Measurements from ENCODE around the gene SPRR2A.
A peak's percentile ranks its signal among the peaks of the same experiment; 100 is the strongest.

Gene SPRR2A

DNA sequence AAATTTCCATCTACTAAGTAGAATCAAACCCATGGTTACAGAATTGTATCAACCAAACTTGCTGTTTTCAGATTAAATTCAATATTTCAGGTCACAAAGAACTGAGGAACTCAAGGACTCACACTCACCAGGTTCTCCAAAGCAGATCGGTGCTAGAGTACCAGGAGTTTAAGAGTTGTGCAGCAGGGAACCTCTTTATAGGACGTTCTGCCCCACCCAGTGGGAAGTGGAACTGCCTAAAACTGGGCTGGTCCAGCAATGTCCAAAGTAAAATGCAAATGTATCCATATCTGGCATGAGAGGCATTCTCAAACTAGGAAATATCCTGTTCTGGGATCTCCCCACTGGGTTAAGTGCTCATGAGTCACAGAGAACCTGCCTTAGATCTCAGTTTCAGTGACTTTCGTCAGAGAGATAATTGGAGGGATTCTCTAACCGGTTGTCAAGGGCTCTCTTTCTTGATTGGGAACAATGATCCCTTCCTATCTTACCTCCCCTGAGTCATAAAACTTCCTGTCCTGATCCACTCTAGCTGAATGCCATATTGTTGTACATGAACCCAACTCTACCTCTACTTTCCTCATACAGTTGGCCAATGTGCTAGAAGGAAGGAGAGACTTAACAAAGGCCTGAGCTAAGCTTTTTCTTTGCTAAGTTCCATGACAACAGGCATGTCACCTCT lies 16.2 kb downstream of the SPRR2A start, which contains the start of gene SPRR2D:
TSS of gene SPRR2D (minus strand) at position 171 of the 682 bp plus-strand sequence. CDS start 774 bp downstream, outside the sequence.
- TF ChIP-seq, protein P1, sequence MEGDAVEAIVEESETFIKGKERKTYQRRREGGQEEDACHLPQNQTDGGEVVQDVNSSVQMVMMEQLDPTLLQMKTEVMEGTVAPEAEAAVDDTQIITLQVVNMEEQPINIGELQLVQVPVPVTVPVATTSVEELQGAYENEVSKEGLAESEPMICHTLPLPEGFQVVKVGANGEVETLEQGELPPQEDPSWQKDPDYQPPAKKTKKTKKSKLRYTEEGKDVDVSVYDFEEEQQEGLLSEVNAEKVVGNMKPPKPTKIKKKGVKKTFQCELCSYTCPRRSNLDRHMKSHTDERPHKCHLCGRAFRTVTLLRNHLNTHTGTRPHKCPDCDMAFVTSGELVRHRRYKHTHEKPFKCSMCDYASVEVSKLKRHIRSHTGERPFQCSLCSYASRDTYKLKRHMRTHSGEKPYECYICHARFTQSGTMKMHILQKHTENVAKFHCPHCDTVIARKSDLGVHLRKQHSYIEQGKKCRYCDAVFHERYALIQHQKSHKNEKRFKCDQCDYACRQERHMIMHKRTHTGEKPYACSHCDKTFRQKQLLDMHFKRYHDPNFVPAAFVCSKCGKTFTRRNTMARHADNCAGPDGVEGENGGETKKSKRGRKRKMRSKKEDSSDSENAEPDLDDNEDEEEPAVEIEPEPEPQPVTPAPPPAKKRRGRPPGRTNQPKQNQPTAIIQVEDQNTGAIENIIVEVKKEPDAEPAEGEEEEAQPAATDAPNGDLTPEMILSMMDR (IDR thresholded peaks at IDR 0.05; ENCODE audit: low read length, missing control alignments): no peak
- DNase-seq (ENCODE audit: low read depth): no peak
- H3K4me3 ChIP-seq (replicated peaks; ENCODE audit: low read depth, low read length): no peak within 1 kb of the TSS

DNA sequence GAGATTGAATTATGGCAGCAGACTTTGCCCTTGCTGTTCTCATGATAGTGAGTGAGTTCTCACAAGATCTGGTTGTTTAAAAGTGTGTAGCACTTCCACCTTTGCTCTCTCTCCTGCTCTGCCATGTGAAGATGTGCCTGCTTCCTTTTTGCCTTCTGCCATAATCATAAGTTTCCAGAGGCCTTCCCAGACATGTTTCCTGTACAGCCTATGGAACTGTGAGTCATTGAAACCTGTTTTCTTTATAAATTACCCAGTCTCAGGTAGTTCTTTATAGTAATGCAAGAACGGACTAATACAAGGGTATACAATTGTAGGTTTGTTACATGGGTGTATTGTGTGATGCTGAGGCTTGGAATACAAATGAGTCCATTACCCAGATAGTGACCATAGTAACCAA lies 22.1 kb downstream of the SPRR2A start:
- TF ChIP-seq, protein P1 (IDR thresholded peaks at IDR 0.05; ENCODE audit: low read length, missing control alignments): no peak
- no peak for DNase-seq (ENCODE audit: low read depth)
- no peak overlapping the region for H3K4me3 ChIP-seq (replicated peaks; ENCODE audit: low read depth, low read length)

DNA sequence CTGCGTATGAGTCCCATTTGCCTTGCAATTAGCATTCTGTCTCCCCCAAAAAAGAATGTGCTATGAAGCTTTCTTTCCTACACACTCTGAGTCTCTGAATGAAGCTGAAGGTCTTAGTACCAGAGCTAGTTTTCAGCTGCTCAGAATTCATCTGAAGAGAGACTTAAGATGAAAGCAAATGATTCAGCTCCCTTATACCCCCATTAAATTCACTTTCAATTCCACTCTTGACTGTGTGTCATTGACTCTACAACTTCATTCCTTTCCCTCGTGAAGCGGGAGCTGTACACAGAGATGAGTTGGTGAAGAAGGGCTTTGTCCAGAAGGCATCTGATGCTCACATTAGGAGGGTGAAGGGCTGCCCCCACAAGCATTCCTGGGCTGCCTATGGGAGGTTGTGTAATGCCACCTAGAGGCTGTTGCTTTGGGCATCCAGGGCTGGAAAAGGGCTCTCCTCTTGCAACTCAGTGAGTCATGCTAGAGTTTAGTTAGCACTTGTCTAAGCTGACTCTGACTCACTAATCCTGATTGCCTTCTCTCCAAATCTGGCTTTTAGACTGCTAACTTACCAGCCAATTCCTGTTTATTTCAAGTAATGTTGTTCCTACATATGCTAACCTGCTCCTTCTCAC lies 24.5 kb downstream of the SPRR2A start:
- TF ChIP-seq, protein P1 (IDR thresholded peaks at IDR 0.05; ENCODE audit: low read length, missing control alignments): no peak
- peak; percentile 11 for DNase-seq (ENCODE audit: low read depth)
- no peak overlapping the region for H3K4me3 ChIP-seq (replicated peaks; ENCODE audit: low read depth, low read length)

DNA sequence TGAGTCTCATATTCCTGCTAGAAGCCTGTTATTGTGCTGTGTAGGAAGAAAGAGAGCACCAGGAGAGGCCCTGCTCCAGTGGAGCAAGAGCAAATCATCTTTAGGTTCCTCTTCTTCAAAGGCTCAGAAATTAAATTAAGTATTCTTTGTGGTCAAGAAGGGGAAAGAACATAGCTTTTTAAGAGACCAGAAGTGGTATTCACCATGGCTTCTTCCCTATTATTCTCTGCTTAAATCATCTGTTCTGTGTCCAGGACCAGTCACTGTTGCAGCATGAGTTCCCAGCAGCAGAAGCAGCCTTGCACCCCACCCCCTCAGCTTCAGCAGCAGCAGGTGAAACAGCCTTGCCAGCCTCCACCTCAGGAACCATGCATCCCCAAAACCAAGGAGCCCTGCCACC lies 25.2 kb downstream of the SPRR2A start:
- H3K4me3 ChIP-seq (replicated peaks; ENCODE audit: low read depth, low read length): no peak overlapping the region
- DNase-seq (ENCODE audit: low read depth): no peak
- TF ChIP-seq, protein P1 (IDR thresholded peaks at IDR 0.05; ENCODE audit: low read length, missing control alignments): no peak

DNA sequence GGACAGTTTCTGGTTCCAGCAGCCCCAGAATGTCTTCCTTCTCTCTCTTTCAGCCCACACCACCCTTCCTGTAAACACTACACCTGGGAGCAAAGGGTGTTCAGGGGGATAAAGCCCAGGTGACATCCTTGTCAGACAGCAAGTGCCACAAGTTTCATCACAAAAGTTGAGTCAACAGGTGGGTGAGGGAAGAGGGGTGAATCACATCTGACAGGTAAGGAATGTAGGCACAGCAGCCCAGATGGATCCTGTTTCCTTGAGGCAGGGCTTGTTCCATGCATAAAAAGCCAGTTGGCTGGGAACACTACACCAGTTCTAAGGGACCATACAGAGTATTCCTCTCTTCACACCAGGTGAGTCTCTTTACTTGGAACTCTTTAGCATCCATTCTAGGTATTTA lies 26.4 kb downstream of the SPRR2A start, which contains the start of gene SPRR1B:
TSS of gene SPRR1B (plus strand) at position 309 of the 400 bp plus-strand sequence. CDS start 1,143 bp downstream, outside the sequence.
- TF ChIP-seq, protein P1 (IDR thresholded peaks at IDR 0.05; ENCODE audit: low read length, missing control alignments): no peak
- no peak within 1 kb of the TSS for H3K4me3 ChIP-seq (replicated peaks; ENCODE audit: low read depth, low read length)
- no peak for DNase-seq (ENCODE audit: low read depth)

DNA sequence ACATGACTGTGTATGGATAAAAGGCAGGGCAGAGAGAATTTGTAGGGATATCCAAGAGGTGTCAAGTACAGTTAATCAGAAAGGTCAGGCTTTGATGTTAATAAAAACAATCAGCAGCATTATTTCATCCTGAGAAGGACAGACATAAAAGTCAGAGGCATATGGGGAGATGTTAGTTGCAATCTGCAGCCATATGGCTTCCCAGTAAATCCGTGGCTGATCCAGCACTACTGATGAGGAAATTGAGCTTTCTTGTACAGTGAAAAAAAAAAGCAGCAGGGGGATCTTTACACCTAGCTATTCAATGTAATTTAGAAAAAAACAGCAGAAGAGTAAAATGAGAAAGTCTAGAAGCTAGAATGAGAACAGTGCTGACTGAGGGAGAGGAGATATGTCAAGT lies 28.5 kb downstream of the SPRR2A start:
- TF ChIP-seq, protein P1 (IDR thresholded peaks at IDR 0.05; ENCODE audit: low read length, missing control alignments): no peak
- no peak for DNase-seq (ENCODE audit: low read depth)
- H3K4me3 ChIP-seq (replicated peaks; ENCODE audit: low read depth, low read length): no peak overlapping the region
